Upper lobe of right lung (tissue), 1 donor: ENCODE results near the gene SP1. TPM values are rescaled to one million over a fixed set of nuclear protein-coding genes. Genes with fewer than 3 reads are reported as not detected.
A peak's percentile ranks its signal among the peaks of the same experiment; 100 is the strongest.
"Not testable (repeated sequence)": the region's sequence is repeated elsewhere in the genome, so short reads cannot be mapped to it uniquely, and the experiment has no call there.

Experiments
- ATAC-seq: fragments of 200-7000 bp; cut with Tn5 transposase; one replicate; pipeline ENCODE4 v1.9.1; 2020; ENCODE audit warnings: mild to moderate bottlenecking, moderate library complexity
- DNase-seq: peaks from one replicate; pipeline ENCODE4 v3.0.0-alpha.2; 2020
- H3K27ac ChIP-seq: fragments of 200-600 bp; one replicate; pipeline ENCODE4 v1.8.0; 2022
- H3K27me3 ChIP-seq: fragments of 200-600 bp; one replicate; pipeline ENCODE4 v1.8.0; 2022; ENCODE audit warnings: mild to moderate bottlenecking
- H3K36me3 ChIP-seq: fragments of 200-600 bp; one replicate; pipeline ENCODE4 v1.8.0; 2022
- H3K4me1 ChIP-seq: fragments of 200-600 bp; one replicate; pipeline ENCODE4 v1.8.0; 2022
- H3K4me3 ChIP-seq: fragments of 200-600 bp; one replicate; pipeline ENCODE4 v1.8.0; 2022; ENCODE audit warnings: mild to moderate bottlenecking
- H3K9me3 ChIP-seq: fragments of 200-600 bp; one replicate; pipeline ENCODE4 v1.8.0; 2022
- CTCF ChIP-seq: fragments of 200-600 bp; IDR thresholded peaks from one replicate; pipeline ENCODE4 v1.8.0; 2022; ENCODE audit warnings: antibody characterized with exemption
- intact Hi-C: fragments of 100-400 bp; cut with DNase I; formaldehyde crosslinking; loops from one replicate; pipeline ENCODE4 v1.11.0; 2022
- total RNA-seq: library from RNA; stranded (reverse); fragmentation: NEBNext Ultra II Directional; extraction: Animal tissue kit (Norgen Biotek cat#: 25700); gene quantifications from one replicate; pipeline ENCODE4 v1.2.1, GENCODE V29; 2021
- donor health status: DM: no; HTN: yes; CAD: no; lungs with severe emphysema.

SP1 gene
- total RNA-seq, 1 donor from 2014 or later: 87.7 TPM

GRCh38 chr12:53410951-53411350, 31.0 kb downstream of the SP1 start:
- H3K9me3 ChIP-seq: no peaks in the 10 kb centered on the region
- no peak for ATAC-seq
- no peak for DNase-seq
- no peaks in the 10 kb centered on the region for H3K27me3 ChIP-seq
- H3K27ac ChIP-seq: no peak overlapping the region
- no peak for TF ChIP-seq CTCF
- H3K4me1 ChIP-seq: peaks cover 5% of the 10 kb centered on the region
- intact Hi-C loops: no loop called here
- peaks cover 75% of the 10 kb centered on the region for H3K36me3 ChIP-seq
- no peak overlapping the region for H3K4me3 ChIP-seq

GRCh38 chr12:53413485-53414204, 33.7 kb downstream of the SP1 start:
- intact Hi-C loops: no loop called here
- TF ChIP-seq CTCF: no peak
- peaks cover 5% of the 10 kb centered on the region for H3K4me1 ChIP-seq
- peaks cover 50% of the 10 kb centered on the region for H3K36me3 ChIP-seq
- no peaks in the 10 kb centered on the region for H3K27me3 ChIP-seq
- no peak overlapping the region for H3K4me3 ChIP-seq
- no peak for DNase-seq
- H3K27ac ChIP-seq: no peak overlapping the region
- no peaks in the 10 kb centered on the region for H3K9me3 ChIP-seq
- ATAC-seq: no peak

- H3K9me3 ChIP-seq: no peaks in the 10 kb centered on the region
- no peak for TF ChIP-seq CTCF
- intact Hi-C loops: no loop called here
- no peak overlapping the region for H3K4me3 ChIP-seq
- peaks cover 5% of the 10 kb centered on the region for H3K4me1 ChIP-seq
- ATAC-seq (no peak), DNase-seq (no peak)
- peaks cover 38% of the 10 kb centered on the region for H3K36me3 ChIP-seq
- H3K27me3 ChIP-seq: no peaks in the 10 kb centered on the region
- no peak overlapping the region for H3K27ac ChIP-seq
Measured at GRCh38 chr12:53414756-53415417, 34.9 kb downstream of the SP1 start.

- H3K27me3 ChIP-seq, DNase-seq, intact Hi-C loops, H3K4me1 ChIP-seq, H3K4me3 ChIP-seq, H3K9me3 ChIP-seq, H3K27ac ChIP-seq: not testable (repeated sequence)
- peak; percentile 46 for ATAC-seq
- H3K36me3 ChIP-seq: peaks cover 28% of the 10 kb centered on the region
Measured at GRCh38 chr12:53415752-53416389, 35.9 kb downstream of the SP1 start.

GRCh38 chr12:53417291-53417816, 37.4 kb downstream of the SP1 start:
- H3K4me1 ChIP-seq, DNase-seq, intact Hi-C loops, H3K9me3 ChIP-seq, H3K27me3 ChIP-seq, H3K27ac ChIP-seq, H3K4me3 ChIP-seq: not testable (repeated sequence)
- peak; percentile 22 for ATAC-seq
- peaks cover 13% of the 10 kb centered on the region for H3K36me3 ChIP-seq

- DNase-seq: no peak
- no peak overlapping the region for H3K4me3 ChIP-seq
- intact Hi-C loops: no loop called here
- no peak for TF ChIP-seq CTCF
- ATAC-seq: no peak
- H3K4me1 ChIP-seq: peaks cover 3% of the 10 kb centered on the region
- no peaks in the 10 kb centered on the region for H3K27me3 ChIP-seq
- peaks cover 10% of the 10 kb centered on the region for H3K36me3 ChIP-seq
- no peaks in the 10 kb centered on the region for H3K9me3 ChIP-seq
- H3K27ac ChIP-seq: no peak overlapping the region
Measured at GRCh38 chr12:53418221-53418620, 38.2 kb downstream of the SP1 start.
